ENCODE results near the gene TRDMT1.
"Not testable (repeated sequence)": the region's sequence is repeated elsewhere in the genome, so short reads cannot be mapped to it uniquely, and the experiment has no call there.

The TRDMT1 gene

GRCh38 chr10:17122726-17123661 lies 78.5 kb downstream of the TRDMT1 start:
- DNase-seq: no peak
- Mint-ChIP-seq H3K4me3 (no peak overlapping the region), H3K36me3 (ENCODE audit: low read depth) (no peaks in the 10 kb centered on the region), H3K27me3 (ENCODE audit: low read depth, poor library complexity) (peaks cover 4% of the 10 kb centered on the region), H3K4me1 (peaks cover 22% of the 10 kb centered on the region), H3K27ac (no peak overlapping the region), H3K9me3 (no peaks in the 10 kb centered on the region)
- TF ChIP-seq CTCF (IDR thresholded peaks at IDR 0.05): no peak

GRCh38 chr10:17122052-17122451 lies 79.4 kb downstream of the TRDMT1 start:
- H3K36me3 Mint-ChIP-seq (ENCODE audit: low read depth): no peaks in the 10 kb centered on the region
- H3K4me1 Mint-ChIP-seq: peaks cover 22% of the 10 kb centered on the region
- H3K27me3 Mint-ChIP-seq (ENCODE audit: low read depth, poor library complexity): peaks cover 4% of the 10 kb centered on the region
- no peak overlapping the region for H3K27ac Mint-ChIP-seq
- no peak overlapping the region for H3K4me3 Mint-ChIP-seq
- no peak for DNase-seq
- no peak for TF ChIP-seq CTCF (IDR thresholded peaks at IDR 0.05)
- no peaks in the 10 kb centered on the region for H3K9me3 Mint-ChIP-seq

GRCh38 chr10:17120694-17121093 lies 80.8 kb downstream of the TRDMT1 start:
- no peak for TF ChIP-seq CTCF (IDR thresholded peaks at IDR 0.05)
- no peak for DNase-seq
- Mint-ChIP-seq H3K4me1 (peaks cover 22% of the 10 kb centered on the region), H3K27ac (peak overlapping the region; percentile 14), H3K27me3 (ENCODE audit: low read depth, poor library complexity) (peaks cover 4% of the 10 kb centered on the region), H3K36me3 (ENCODE audit: low read depth) (no peaks in the 10 kb centered on the region), H3K9me3 (no peaks in the 10 kb centered on the region), H3K4me3 (no peak overlapping the region)

- H3K9me3 Mint-ChIP-seq: no peaks in the 10 kb centered on the region
- H3K27ac Mint-ChIP-seq: no peak overlapping the region
- no peak for DNase-seq
- no peaks in the 10 kb centered on the region for H3K36me3 Mint-ChIP-seq (ENCODE audit: low read depth)
- H3K4me1 Mint-ChIP-seq: peaks cover 22% of the 10 kb centered on the region
- no peak for TF ChIP-seq CTCF (IDR thresholded peaks at IDR 0.05)
- no peak overlapping the region for H3K4me3 Mint-ChIP-seq
- peaks cover 4% of the 10 kb centered on the region for H3K27me3 Mint-ChIP-seq (ENCODE audit: low read depth, poor library complexity)
Measured at GRCh38 chr10:17119845-17120244, 81.6 kb downstream of the TRDMT1 start.

GRCh38 chr10:17116193-17116592 lies 85.3 kb downstream of the TRDMT1 start:
- Mint-ChIP-seq H3K4me3 (no peak overlapping the region), H3K36me3 (ENCODE audit: low read depth) (no peaks in the 10 kb centered on the region), H3K4me1 (peaks cover 13% of the 10 kb centered on the region), H3K27me3 (ENCODE audit: low read depth, poor library complexity) (no peaks in the 10 kb centered on the region), H3K27ac (no peak overlapping the region), H3K9me3 (no peaks in the 10 kb centered on the region)
- no peak for DNase-seq
- TF ChIP-seq CTCF (IDR thresholded peaks at IDR 0.05): no peak

- Mint-ChIP-seq H3K4me1 (peaks cover 13% of the 10 kb centered on the region), H3K9me3 (no peaks in the 10 kb centered on the region), H3K36me3 (ENCODE audit: low read depth) (no peaks in the 10 kb centered on the region), H3K27me3 (ENCODE audit: low read depth, poor library complexity) (no peaks in the 10 kb centered on the region), H3K27ac (no peak overlapping the region), H3K4me3 (no peak overlapping the region)
- TF ChIP-seq CTCF (IDR thresholded peaks at IDR 0.05): no peak
- DNase-seq: no peak
Measured at GRCh38 chr10:17115683-17116082, 85.8 kb downstream of the TRDMT1 start.

GRCh38 chr10:17114878-17115444 lies 86.5 kb downstream of the TRDMT1 start:
- not testable (repeated sequence) for H3K36me3 Mint-ChIP-seq (ENCODE audit: low read depth); H3K27me3 Mint-ChIP-seq (ENCODE audit: low read depth, poor library complexity); DNase-seq; H3K9me3 Mint-ChIP-seq; H3K27ac Mint-ChIP-seq; H3K4me3 Mint-ChIP-seq
- peaks cover 13% of the 10 kb centered on the region for H3K4me1 Mint-ChIP-seq

All from nephron progenitor cell (in vitro differentiated cells).